ENCODE measurements around the gene FTSJ1. TPM values are rescaled to one million over a fixed set of nuclear protein-coding genes. Genes with fewer than 3 reads are reported as not detected.

FTSJ1 gene
- total and polyA plus RNA-seq, 2 of the 4 experiments (the other 2 are of a cell fraction) = 50.8 to 59.9 TPM

GRCh38 chrX:48516987-48517386 is 41.0 kb downstream of the FTSJ1 start:
- dilution Hi-C loops (cut with HindIII; ENCODE audit: low sequenced_read_pairs, unreplicated experiment) (no loop called here), intact Hi-C loops (cut with micrococcal nuclease) (no loop called here)

More at GRCh38 chrX:48516987-48517386, 41.0 kb downstream of the FTSJ1 start:
- H3K14ac ChIP-seq (replicated peaks; ENCODE audit: low read depth, low read length) = no peak overlapping the region
- H3K23ac ChIP-seq (ENCODE audit: low read depth, low read length) = no peak overlapping the region
- ATAC-seq (ENCODE audit: low read depth) (no peak), DNase-seq (no peak)
- no peak overlapping the region for H2BK5ac ChIP-seq (ENCODE audit: low read depth, low read length, poor library complexity, severe bottlenecking)
- no peak overlapping the region for H3K27ac ChIP-seq (ENCODE audit: insufficient read depth, low read length)
- H3K36me3 ChIP-seq (ENCODE audit: control insufficient read depth, insufficient read depth, low read length) = peaks cover 3% of the 10 kb centered on the region
- H2BK20ac ChIP-seq (ENCODE audit: low read depth, low read length) = no peak overlapping the region
- H3K9me3 ChIP-seq (ENCODE audit: control insufficient read depth, insufficient read depth, low read length) = no peaks in the 10 kb centered on the region; the same call in 1 of the 2 replicates
- H4K20me1 ChIP-seq (ENCODE audit: insufficient read depth, low read length) = no peaks in the 10 kb centered on the region
- no peak overlapping the region for H2BK15ac ChIP-seq (ENCODE audit: low read depth, low read length)
- H3K4me1 ChIP-seq (ENCODE audit: control insufficient read depth, insufficient read depth, low read length) = no peaks in the 10 kb centered on the region
- no TSS peak for BruUV-seq (replicated peaks)
- no peak overlapping the region for H3K4me2 ChIP-seq (ENCODE audit: low read depth, low read length)
- POLR2A ChIA-PET (ENCODE audit: unreplicated experiment) = no interaction called here
- no peak overlapping the region for H2AK9ac ChIP-seq (replicated peaks; ENCODE audit: low read depth, low read length, poor library complexity)
- CTCF ChIA-PET = interaction anchor here (0.5 kb wide), 1 partner anchor 15 kb away, joined by 3 read pairs; no protein-coding TSS in a partner anchor
- WGBS, 2 experiments (ENCODE audit: extremely low coverage in 2 of 2, insufficient read length in 1 of 2) = 53% methylated on average over 3 of the region's 5 CpGs; no CpG with 5 or more reads in 1 of the 2 experiments
- H2AK5ac ChIP-seq (ENCODE audit: low read depth, low read length) = no peak overlapping the region
- H3K4me3 ChIP-seq (ENCODE audit: insufficient read depth, low read depth, low read length) = no peak overlapping the region
- H4K5ac ChIP-seq (ENCODE audit: low read depth, low read length) = no peak overlapping the region
- no peak overlapping the region for H4K91ac ChIP-seq (ENCODE audit: insufficient read depth, low read depth, low read length)
- H3K4ac ChIP-seq (ENCODE audit: low read depth, low read length) = no peak overlapping the region
- 0 out of 2 replicates have a peak, but pooled peaks cover 3% of the 10 kb centered on the region for H3K9me1 ChIP-seq (ENCODE audit: insufficient read depth, low read length)
- no peak overlapping the region for H3K56ac ChIP-seq (ENCODE audit: extremely low read depth, insufficient read depth, low read length)
- H3K18ac ChIP-seq (ENCODE audit: low read depth, low read length) = no peak overlapping the region
- no peaks in the 10 kb centered on the region for H3K27me3 ChIP-seq (ENCODE audit: control insufficient read depth, insufficient read depth, low read length)
- in situ Hi-C loops (cut with MboI; ENCODE audit: low sequenced_read_pairs) = no loop called here
- TF ChIP-seq CEBPB (IDR thresholded peaks at IDR 0.05; ENCODE audit: low read depth, low read length) (no peak), POLR2A (IDR thresholded peaks at IDR 0.05; ENCODE audit: low read depth, low read length) (no peak), CHD1 (IDR thresholded peaks at IDR 0.05; ENCODE audit: low read depth, low read length) (no peak), MAFK (IDR thresholded peaks at IDR 0.05; ENCODE audit: low read depth, low read length) (no peak), MXI1 (IDR thresholded peaks at IDR 0.05; ENCODE audit: borderline replicate concordance, low read depth, low read length) (no peak), SMC3 (IDR thresholded peaks at IDR 0.05; ENCODE audit: low read depth, low read length) (no peak), FOS (IDR thresholded peaks at IDR 0.05; ENCODE audit: low read depth, low read length) (no peak), ELK1 (IDR thresholded peaks at IDR 0.05; ENCODE audit: borderline replicate concordance, low read depth, low read length) (no peak), RCOR1 (IDR thresholded peaks at IDR 0.05; ENCODE audit: insufficient replicate concordance, low read length) (no peak), USF2 (IDR thresholded peaks at IDR 0.05; ENCODE audit: low read depth, low read length) (no peak), RAD21 (IDR thresholded peaks at IDR 0.05; ENCODE audit: low read length) (no peak), NFE2L2 (IDR thresholded peaks at IDR 0.05; ENCODE audit: low read depth, low read length) (no peak), RFX5 (IDR thresholded peaks at IDR 0.05; ENCODE audit: low read depth, low read length) (no peak), CTCF (conservative IDR thresholded peaks at IDR 0.05; ENCODE audit: low read depth, low read length) (no peak), MAZ (IDR thresholded peaks at IDR 0.05; ENCODE audit: borderline replicate concordance, low read depth, low read length) (no peak), BHLHE40 (IDR thresholded peaks at IDR 0.05; ENCODE audit: low read depth, low read length) (no peak)
- H2AFZ ChIP-seq (replicated peaks; ENCODE audit: low read length, poor library complexity) = no peak overlapping the region
- no peak overlapping the region for H2BK120ac ChIP-seq (ENCODE audit: low read depth, low read length)
- H3K79me1 ChIP-seq (ENCODE audit: low read depth in 1 of 2, low read length in 2 of 2) = peaks cover 0 to under 1% of the 10 kb centered on the region in 2 experiments; a peak in 2 of 4 replicates
- H4K8ac ChIP-seq (ENCODE audit: low read depth in 2 of 2, low read length in 2 of 2) = no peak overlapping the region
- H3K9ac ChIP-seq (ENCODE audit: low read depth, low read length) = no peak overlapping the region
